ENCODE results near the gene HDLBP. TPM values are rescaled to one million over a fixed set of nuclear protein-coding genes. Genes with fewer than 3 reads are reported as not detected.

The HDLBP gene
- total and polyA plus RNA-seq, 2 experiments from 2014 or later = 230 to 306 TPM

DNA sequence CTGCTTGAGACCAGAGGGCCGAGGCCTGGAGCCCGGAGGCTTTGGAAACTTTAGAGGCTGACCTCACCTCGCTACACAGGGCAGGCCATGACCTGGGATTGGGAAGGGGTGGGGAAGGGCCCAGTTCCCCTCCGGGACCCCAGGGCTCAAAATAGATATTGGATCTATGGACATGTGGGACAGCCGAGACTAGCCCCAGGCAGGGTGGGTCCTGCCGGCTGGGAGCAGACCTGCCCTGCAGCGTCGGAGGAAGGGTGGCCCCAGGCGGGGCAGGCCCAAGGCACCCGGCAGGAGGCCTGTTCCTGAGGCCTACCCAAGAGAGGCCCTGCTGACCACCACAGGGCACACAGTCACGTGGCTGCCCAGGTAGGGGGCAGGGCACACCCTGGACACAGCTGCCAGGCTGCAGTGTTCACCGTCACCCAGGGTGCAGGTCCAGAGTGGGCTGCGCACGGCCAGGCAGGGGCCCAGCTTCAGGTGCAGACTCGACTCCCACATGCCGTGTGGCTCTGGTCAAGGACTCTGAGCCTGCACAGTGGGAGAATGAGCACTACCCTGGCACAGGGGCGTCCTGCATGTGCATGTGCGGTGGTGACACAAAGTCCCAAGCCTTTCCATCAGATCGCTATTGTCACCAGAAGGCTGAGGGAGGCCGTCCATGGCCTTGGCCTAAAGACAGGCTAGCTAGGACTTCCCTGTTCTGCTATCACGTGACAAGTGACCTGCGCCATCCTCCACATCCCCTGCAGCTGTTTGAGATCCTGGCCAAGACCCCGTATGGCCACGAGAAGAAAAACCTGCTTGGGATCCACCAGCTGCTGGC lies 113.8 kb downstream of the HDLBP start:
- Mint-ChIP-seq H3K36me3 (ENCODE audit: low read depth) (no peaks in the 10 kb centered on the region), H3K27me3 (ENCODE audit: insufficient read depth, low read depth, poor library complexity) (peaks cover 11% of the 10 kb centered on the region), H3K9me3 (no peaks in the 10 kb centered on the region; the same call in 2 of the 3 replicates), H3K27ac (no peak overlapping the region), H3K4me3 (no peak overlapping the region), H3K4me1 (no peaks in the 10 kb centered on the region)
- no peak overlapping the region for H3K4me3 ChIP-seq
- H3K27me3 ChIP-seq (ENCODE audit: insufficient read depth) = no peaks in the 10 kb centered on the region
- no peak overlapping the region for H3K4me2 ChIP-seq
- no peaks in the 10 kb centered on the region for H3K79me2 ChIP-seq (replicated peaks; ENCODE audit: insufficient read depth)
- no peaks in the 10 kb centered on the region for H3K36me3 ChIP-seq (ENCODE audit: insufficient read depth)
- H2AFZ ChIP-seq = no peak overlapping the region
- DNase-seq (ENCODE audit: low spot score) = no peak
- TF ChIP-seq EZH2phosphoT487 (IDR thresholded peaks at IDR 0.05; ENCODE audit: unreplicated experiment) (no peak), ZNF462 (CRISPR knock-in tag; IDR thresholded peaks at IDR 0.05) (no peak), CREB1 (CRISPR knock-in tag; IDR thresholded peaks at IDR 0.05; ENCODE audit: low read depth) (no peak), NANOG (IDR thresholded peaks at IDR 0.05; ENCODE audit: borderline replicate concordance) (no peak), ZNF114 (CRISPR knock-in tag; IDR thresholded peaks at IDR 0.05) (no peak), REST (IDR thresholded peaks at IDR 0.05; ENCODE audit: unreplicated experiment) (no peak), EZH2 (IDR thresholded peaks at IDR 0.05; ENCODE audit: low read depth, unreplicated experiment) (no peak), CTCF (conservative IDR thresholded peaks at IDR 0.05; ENCODE audit: low read depth in 2 of 2) (no peak), ZNF331 (CRISPR knock-in tag; IDR thresholded peaks at IDR 0.05; ENCODE audit: low read depth) (no peak), ETS1 (IDR thresholded peaks at IDR 0.05) (no peak), POLR2AphosphoS5 (IDR thresholded peaks at IDR 0.05; ENCODE audit: low read depth) (no peak), JUNB (IDR thresholded peaks at IDR 0.05; ENCODE audit: unreplicated experiment) (no peak), STAT1 (IDR thresholded peaks at IDR 0.05; ENCODE audit: unreplicated experiment) (no peak)
- H4K20me1 ChIP-seq (replicated peaks; ENCODE audit: insufficient read depth) = no peaks in the 10 kb centered on the region
- no peaks in the 10 kb centered on the region for H3K9me2 ChIP-seq (ENCODE audit: insufficient read depth)
- H3F3A ChIP-seq (replicated peaks; ENCODE audit: low read depth) = no peaks in the 10 kb centered on the region
- H3K4me1 ChIP-seq (ENCODE audit: insufficient read depth) = no peaks in the 10 kb centered on the region
- H3K27ac ChIP-seq (ENCODE audit: low read depth) = no peak overlapping the region
- ATAC-seq = no peak
